H9 (cell line): ENCODE data around the gene SHMT1. TPM values are rescaled to one million over a fixed set of nuclear protein-coding genes. Genes with fewer than 3 reads are reported as not detected.

ENCODE experiments used
- DNase-seq: peaks from one replicate; pipeline ENCODE4 v3.0.0-alpha.2; 2017
- H2AFZ ChIP-seq: one replicate; pipeline ENCODE4 v1.6.1; 2013; ENCODE audit warnings: mild to moderate bottlenecking, low read length, control low read depth, moderate library complexity
- H2AK5ac ChIP-seq: 2 replicates; pipeline ENCODE4 v1.6.1; 2013; ENCODE audit warnings: low read length, control low read depth, mixed read lengths; ENCODE audit not compliant: insufficient read length
- H2BK120ac ChIP-seq: one replicate; pipeline ENCODE4 v1.6.1; 2013; ENCODE audit warnings: low read depth, mild to moderate bottlenecking, low read length, control low read depth, inconsistent platforms; ENCODE audit not compliant: poor library complexity, severe bottlenecking
- H2BK12ac ChIP-seq: 2 replicates; pipeline ENCODE4 v1.6.1; 2013; ENCODE audit warnings: low read length, control low read depth, mixed read lengths, low read depth; ENCODE audit not compliant: insufficient read length
- H2BK15ac ChIP-seq: 2 replicates; pipeline ENCODE4 v1.6.1; 2013; ENCODE audit warnings: low read depth, low read length, control low read depth
- H2BK20ac ChIP-seq: one replicate; pipeline ENCODE4 v1.6.1; 2013; ENCODE audit warnings: low read depth, mild to moderate bottlenecking, low read length, control low read depth, inconsistent platforms; ENCODE audit not compliant: poor library complexity, severe bottlenecking
- H2BK5ac ChIP-seq: 2 replicates; pipeline ENCODE4 v1.6.1; 2013; ENCODE audit warnings: low read length, control low read depth, mixed read lengths; ENCODE audit not compliant: insufficient read length
- H3K14ac ChIP-seq: 2 replicates; pipeline ENCODE4 v1.6.1; 2013; ENCODE audit warnings: low read length, control low read depth; ENCODE audit not compliant: insufficient read depth
- H3K18ac ChIP-seq: 2 replicates; pipeline ENCODE4 v1.6.1; 2013; ENCODE audit warnings: low read depth, mild to moderate bottlenecking, mixed read lengths, low read length, control low read depth; ENCODE audit not compliant: insufficient read length
- H3K23ac ChIP-seq: 2 replicates; pipeline ENCODE4 v1.6.1; 2013; ENCODE audit warnings: low read length, control low read depth, mixed read lengths, low read depth; ENCODE audit not compliant: insufficient read length
- H3K23me2 ChIP-seq: 2 replicates; pipeline ENCODE4 v1.6.1; 2013; ENCODE audit warnings: low read depth, mild to moderate bottlenecking, mixed read lengths, low read length, control low read depth; ENCODE audit not compliant: insufficient read length, poor library complexity, severe bottlenecking
- H3K27ac ChIP-seq: 2 replicates; pipeline ENCODE4 v1.5.1; 2013; ENCODE audit warnings: low read length, control low read depth, mixed read lengths, low read depth; ENCODE audit not compliant: insufficient read length
- H3K27me3 ChIP-seq: 2 replicates; pipeline ENCODE4 v1.6.1; 2013; ENCODE audit warnings: low read length, control low read depth, inconsistent platforms; ENCODE audit not compliant: insufficient read depth
- H3K4ac ChIP-seq: 2 replicates; pipeline ENCODE4 v1.6.1; 2013; ENCODE audit warnings: low read depth, mild to moderate bottlenecking, control low read depth, inconsistent platforms, low read length, moderate library complexity
- H3K4me1 ChIP-seq: 2 replicates; pipeline ENCODE4 v1.6.1; 2013; ENCODE audit warnings: low read length, control low read depth, inconsistent platforms; ENCODE audit not compliant: insufficient read depth
- H3K4me2 ChIP-seq: 2 replicates; pipeline ENCODE4 v1.6.1; 2013; ENCODE audit warnings: low read length, control low read depth, mixed read lengths; ENCODE audit not compliant: insufficient read length, insufficient read depth
- H3K56ac ChIP-seq: 2 replicates; pipeline ENCODE4 v1.6.1; 2013; ENCODE audit warnings: low read depth, mild to moderate bottlenecking, mixed read lengths, low read length, control low read depth; ENCODE audit not compliant: insufficient read length
- H3K79me1 ChIP-seq: 2 replicates; pipeline ENCODE4 v1.6.1; 2013; ENCODE audit warnings: low read depth, mild to moderate bottlenecking, moderate library complexity, low read length, control low read depth, inconsistent platforms; ENCODE audit not compliant: insufficient read depth, poor library complexity, severe bottlenecking
- H3K79me2 ChIP-seq: 2 replicates; pipeline ENCODE4 v1.6.1; 2013; ENCODE audit warnings: low read length, control low read depth, inconsistent platforms; ENCODE audit not compliant: insufficient read depth
- H3K9ac ChIP-seq: 2 replicates; pipeline ENCODE4 v1.6.1; 2013; ENCODE audit warnings: low read length, control low read depth, mixed read lengths; ENCODE audit not compliant: insufficient read length; ENCODE audit errors: extremely low read depth
- H3K9me3 ChIP-seq: one replicate; pipeline ENCODE4 v1.6.1; 2013; ENCODE audit warnings: low read depth, low read length, inconsistent platforms; ENCODE audit not compliant: control insufficient read depth
- H3T11ph ChIP-seq: one replicate; pipeline ENCODE4 v1.6.1; 2013; ENCODE audit warnings: mild to moderate bottlenecking, low read length, control low read depth, inconsistent platforms
- H4K20me1 ChIP-seq: one replicate; pipeline ENCODE4 v1.6.1; 2013; ENCODE audit not compliant: control insufficient read depth, insufficient read length, insufficient read depth
- H4K5ac ChIP-seq: 2 replicates; pipeline ENCODE4 v1.6.1; 2013; ENCODE audit warnings: low read depth, mild to moderate bottlenecking, mixed read lengths, low read length, control low read depth; ENCODE audit not compliant: insufficient read length
- H4K8ac ChIP-seq: replicated peaks from 2 replicates; pipeline ENCODE4 v1.6.1; 2013; ENCODE audit warnings: low read length, control low read depth, mixed read lengths, low read depth; ENCODE audit not compliant: insufficient read length
- H4K91ac ChIP-seq: 2 replicates; pipeline ENCODE4 v1.6.1; 2013; ENCODE audit warnings: low read depth, mild to moderate bottlenecking, moderate library complexity, mixed read lengths, low read length, control low read depth; ENCODE audit not compliant: insufficient read length
- H3K27ac Mint-ChIP-seq, 3 experiments: 2 replicates in 2 of 3; 3 replicates in 1 of 3; pipeline ENCODE4 v1.8.0; 2020 to 2021; ENCODE audit warnings: mixed read lengths in 3 of 3, mild to moderate bottlenecking in 1 of 3, moderate library complexity in 1 of 3
- H3K27me3 Mint-ChIP-seq: 2 replicates; pipeline ENCODE4 v1.8.0; 2021; ENCODE audit warnings: low read depth, mild to moderate bottlenecking, moderate library complexity, mixed read lengths
- H3K36me3 Mint-ChIP-seq, 3 experiments: 2 replicates in 2 of 3; 3 replicates in 1 of 3; pipeline ENCODE4 v1.8.0; 2020 to 2021; ENCODE audit warnings: low read depth in 3 of 3, mixed read lengths in 3 of 3; ENCODE audit not compliant: insufficient read depth in 1 of 3
- H3K4me1 Mint-ChIP-seq, 2 experiments: 2 replicates each; pipeline ENCODE4 v1.8.0; 2020; ENCODE audit warnings: mixed read lengths in 2 of 2
- H3K4me3 Mint-ChIP-seq, 2 experiments: 2 replicates in 1 of 2; 3 replicates in 1 of 2; pipeline ENCODE4 v1.8.0; 2020 to 2021; ENCODE audit warnings: mild to moderate bottlenecking in 2 of 2, mixed read lengths in 2 of 2, moderate library complexity in 1 of 2
- H3K9me3 Mint-ChIP-seq, 2 experiments: 2 replicates in 1 of 2; 3 replicates in 1 of 2; pipeline ENCODE4 v1.8.0; 2020; ENCODE audit warnings: mild to moderate bottlenecking in 2 of 2, mixed read lengths in 2 of 2, moderate library complexity in 1 of 2
- WGBS: extraction: QIAGEN DNeasy Blood & Tissue Kit; methylation state at CpG from one replicate; pipeline ENCODE4 v1.1.7; 2013; ENCODE audit warnings: missing lambda C conversion rate, low lambda C conversion rate, mixed read lengths; ENCODE audit not compliant: insufficient read length; ENCODE audit errors: extremely low coverage; 5-methylcytosine and 5-hydroxymethylcytosine counted together
- total RNA-seq: library from RNA; stranded (reverse); gene quantifications from 2 replicates; pipeline ENCODE4 v1.2.1, GENCODE V29; 2021
- TF ChIP-seq, protein P1 (sequence below): fragments of 200-600 bp; sonication (generic); conservative IDR thresholded peaks from 3 replicates; pipeline ENCODE4 v1.8.0; 2021; ENCODE audit warnings: antibody characterized with exemption, mild to moderate bottlenecking

SHMT1 gene
- total RNA-seq, 1 experiment from 2014 or later = 42.8 TPM

- Mint-ChIP-seq H3K9me3 (no peaks in the 10 kb centered on the region; a peak in 2 of 5 replicates), H3K4me1 (peaks cover 29 to 36% of the 10 kb centered on the region in 2 experiments), H3K4me3 (peak overlapping the region; percentile 24 to 35; a peak in 4 of 5 replicates), H3K27ac (peak overlapping the region in 1 of 3 experiments; percentile 52; a peak in 1 of 7 replicates), H3K27me3 (no peaks in the 10 kb centered on the region), H3K36me3 (peaks cover 24 to 43% (median 43%) of the 10 kb centered on the region in 3 experiments; a peak in 6 of 7 replicates)
- H3K9ac ChIP-seq = no peak overlapping the region
- no peak overlapping the region for H2BK5ac ChIP-seq
- H4K20me1 ChIP-seq = no peaks in the 10 kb centered on the region
- WGBS = no CpG with 5 or more reads among the region's 18 CpGs
- no peak overlapping the region for H3K4me2 ChIP-seq
- no peak overlapping the region for H2AFZ ChIP-seq
- no peak overlapping the region for H2BK15ac ChIP-seq
- H3K9me3 ChIP-seq = no peaks in the 10 kb centered on the region
- no peak overlapping the region for H4K91ac ChIP-seq
- peaks cover 11% of the 10 kb centered on the region for H3K23me2 ChIP-seq
- no peak overlapping the region for H2BK120ac ChIP-seq
- no peak overlapping the region for H4K5ac ChIP-seq
- H3K4ac ChIP-seq = no peak overlapping the region
- peaks cover 25% of the 10 kb centered on the region for H3K79me1 ChIP-seq
- H4K8ac ChIP-seq = no peak overlapping the region
- H3K4me1 ChIP-seq = no peaks in the 10 kb centered on the region
- H3K27me3 ChIP-seq = no peaks in the 10 kb centered on the region
- H3T11ph ChIP-seq = no peak overlapping the region
- H3K14ac ChIP-seq = no peak overlapping the region
- no peak for DNase-seq
- no peak overlapping the region for H2BK12ac ChIP-seq
- H3K18ac ChIP-seq = no peak overlapping the region
- H3K79me2 ChIP-seq = peaks cover 23% of the 10 kb centered on the region; the same call in 1 of the 2 replicates
- H3K27ac ChIP-seq = no peak overlapping the region
- H2AK5ac ChIP-seq = no peak overlapping the region
- H3K23ac ChIP-seq = no peak overlapping the region
- no peak overlapping the region for H3K56ac ChIP-seq
- TF ChIP-seq, protein P1, sequence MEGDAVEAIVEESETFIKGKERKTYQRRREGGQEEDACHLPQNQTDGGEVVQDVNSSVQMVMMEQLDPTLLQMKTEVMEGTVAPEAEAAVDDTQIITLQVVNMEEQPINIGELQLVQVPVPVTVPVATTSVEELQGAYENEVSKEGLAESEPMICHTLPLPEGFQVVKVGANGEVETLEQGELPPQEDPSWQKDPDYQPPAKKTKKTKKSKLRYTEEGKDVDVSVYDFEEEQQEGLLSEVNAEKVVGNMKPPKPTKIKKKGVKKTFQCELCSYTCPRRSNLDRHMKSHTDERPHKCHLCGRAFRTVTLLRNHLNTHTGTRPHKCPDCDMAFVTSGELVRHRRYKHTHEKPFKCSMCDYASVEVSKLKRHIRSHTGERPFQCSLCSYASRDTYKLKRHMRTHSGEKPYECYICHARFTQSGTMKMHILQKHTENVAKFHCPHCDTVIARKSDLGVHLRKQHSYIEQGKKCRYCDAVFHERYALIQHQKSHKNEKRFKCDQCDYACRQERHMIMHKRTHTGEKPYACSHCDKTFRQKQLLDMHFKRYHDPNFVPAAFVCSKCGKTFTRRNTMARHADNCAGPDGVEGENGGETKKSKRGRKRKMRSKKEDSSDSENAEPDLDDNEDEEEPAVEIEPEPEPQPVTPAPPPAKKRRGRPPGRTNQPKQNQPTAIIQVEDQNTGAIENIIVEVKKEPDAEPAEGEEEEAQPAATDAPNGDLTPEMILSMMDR = no peak
- H2BK20ac ChIP-seq = no peak overlapping the region
These were observed 44.4 kb downstream of the SHMT1 start for GRCh38 chr17:18318771-18319450.
